Motor neuron (in vitro differentiated cells): Measurements from ENCODE around the gene PLS3. TPM values are rescaled to one million over a fixed set of nuclear protein-coding genes. Genes with fewer than 3 reads are reported as not detected.
"Not testable (repeated sequence)": the region's sequence is repeated elsewhere in the genome, so short reads cannot be mapped to it uniquely, and the experiment has no call there.

Experiments
- ATAC-seq, 8 experiments: fragments of 200-7000 bp; cut with Tn5 transposase; replicated peaks in 6 of 8; 2 replicates each; pipeline ENCODE4 v1.8.0; 2021; ENCODE audit warnings: mild to moderate bottlenecking in 8 of 8, moderate library complexity in 8 of 8
- H3K27ac ChIP-seq, 2 donors: fragments of 250-450 bp; sonication (Bioruptor Pico); 2 replicates each; pipeline ENCODE4 v1.9.0; 2021; ENCODE audit warnings: antibody characterized with exemption in 2 of 2, mild to moderate bottlenecking in 2 of 2, moderate library complexity in 1 of 2
- H3K4me1 ChIP-seq, 2 donors: fragments of 250-450 bp; sonication (Bioruptor Pico); replicated peaks in 1 of 2; 2 replicates each; pipeline ENCODE4 v1.6.1; 2021; ENCODE audit warnings: antibody characterized with exemption in 2 of 2, mild to moderate bottlenecking in 2 of 2, moderate library complexity in 1 of 2
- H3K4me3 ChIP-seq, 5 donors: fragments of 250-450 bp; sonication (Bioruptor Pico); 2 replicates each; pipeline ENCODE4 v1.9.0; 2021; ENCODE audit warnings: antibody characterized with exemption in 5 of 5, mild to moderate bottlenecking in 5 of 5, moderate library complexity in 4 of 5
- WGBS, 10 experiments: fragments of 450-650 bp; shearing (Covaris generic); methylation state at CpG; one replicate each; pipeline ENCODE4 v1.0.0; 2022; 5-methylcytosine and 5-hydroxymethylcytosine counted together
- in situ Hi-C, 9 experiments: fragments of 400-800 bp; cut with MboI; loops; one replicate each; pipeline ENCODE4 v1.15.0; 2021; ENCODE audit warnings: low sequenced_read_pairs in 9 of 9, low pct_unique_long_range_greater_than_20kb in 2 of 9; ENCODE audit not compliant: unreplicated experiment in 9 of 9
- total RNA-seq, 8 experiments: library from RNA; unstranded; fragments of 300-600 nt; gene quantifications; 2 replicates each; pipeline versions ENCODE4 v1.2.3 to v1.2.4, GENCODE V29; 2022

The PLS3 gene
- total RNA-seq, 8 experiments from 2014 or later: 18.4 to 168 (median 60.5) TPM

- 75 to 100% (median 95%) methylated on average over 1 to 5 of the region's 5 CpGs; no CpG with 5 or more reads in 7 of the 10 experiments for WGBS, 10 experiments
- in situ Hi-C loops: loop anchor here in 1 of 9 experiments (10.0 kb wide), 1 partner anchor 299 kb away; no protein-coding TSS in a partner anchor
- H3K27ac ChIP-seq, H3K4me3 ChIP-seq, ATAC-seq, H3K4me1 ChIP-seq: not testable (repeated sequence)
These were observed 72.4 kb downstream of the PLS3 start for GRCh38 chrX:115633397-115633796.

- in situ Hi-C loops: loop anchor here in 1 of 9 experiments (10.0 kb wide), 1 partner anchor 305 kb away; no protein-coding TSS in a partner anchor
- peak in 3 of 8 experiments; percentile 33 to 95 (median 44) for ATAC-seq
These were observed 78.4 kb downstream of the PLS3 start for GRCh38 chrX:115639334-115639880.

GRCh38 chrX:115642311-115642710, 81.3 kb downstream of the PLS3 start:
- no peak for ATAC-seq
- Histone ChIP-seq H3K27ac (no peak overlapping the region), H3K4me3 (no peak overlapping the region), H3K4me1 (no peaks in the 10 kb centered on the region)
- WGBS, 10 experiments: 94 to 100% (median 100%) methylated on average over 1 to 2 of the region's 2 CpGs; no CpG with 5 or more reads in 5 of the 10 experiments
- in situ Hi-C loops: loop anchor here in 2 of 9 experiments (10.0 kb wide), 1 partner anchor 308 kb away; no protein-coding TSS in a partner anchor

More at GRCh38 chrX:115639334-115639880, 78.4 kb downstream of the PLS3 start:
- Histone ChIP-seq H3K27ac (no peak overlapping the region), H3K4me3 (no peak overlapping the region), H3K4me1 (no peaks in the 10 kb centered on the region)
- 0 to 100% (median 68%) methylated on average over 1 to 5 of the region's 5 CpGs; no CpG with 5 or more reads in 3 of the 10 experiments for WGBS, 10 experiments

- Histone ChIP-seq H3K4me3 (no peak overlapping the region), H3K4me1 (no peaks in the 10 kb centered on the region), H3K27ac (no peak overlapping the region)
- 0 to 37% (median 17%) methylated on average over 1 to 5 of the region's 5 CpGs; no CpG with 5 or more reads in 4 of the 10 experiments for WGBS, 10 experiments
- ATAC-seq: peak in 1 of 8 experiments; percentile 43
- in situ Hi-C loops: loop anchor here in 2 of 9 experiments (10.0 kb wide), 1 partner anchor 308 kb away; no protein-coding TSS in a partner anchor
These were observed 82.0 kb downstream of the PLS3 start for GRCh38 chrX:115642895-115643530.

- not testable (repeated sequence) for H3K4me3 ChIP-seq, H3K27ac ChIP-seq, ATAC-seq, H3K4me1 ChIP-seq
- WGBS, 10 experiments: 67 to 100% (median 81%) methylated on average over 1 to 4 of the region's 5 CpGs; no CpG with 5 or more reads in 6 of the 10 experiments
- in situ Hi-C loops: loop anchor here in 2 of 9 experiments (10.0 kb wide), 1 partner anchor 310 kb away; no protein-coding TSS in a partner anchor
These were observed 83.4 kb downstream of the PLS3 start for GRCh38 chrX:115644397-115644796.

GRCh38 chrX:115649461-115650063, 88.6 kb downstream of the PLS3 start:
- in situ Hi-C loops: loop anchor here in 2 of 9 experiments (10.0 kb wide), 1 partner anchor 315 kb away; no protein-coding TSS in a partner anchor
- H3K4me3 ChIP-seq: no peak overlapping the region
- peak in 1 of 8 experiments; percentile 21 for ATAC-seq
- peaks cover 0 to 8% of the 10 kb centered on the region in 2 donors for H3K4me1 ChIP-seq
- WGBS, 10 experiments: 57 to 100% (median 83%) methylated on average over 2 to 5 of the region's 5 CpGs; no CpG with 5 or more reads in 2 of the 10 experiments
- H3K27ac ChIP-seq: no peak overlapping the region

GRCh38 chrX:115650449-115650848, 89.5 kb downstream of the PLS3 start:
- peaks cover 0 to 8% of the 10 kb centered on the region in 2 donors for H3K4me1 ChIP-seq
- H3K4me3 ChIP-seq: no peak overlapping the region
- in situ Hi-C loops: no loop called here
- H3K27ac ChIP-seq: peak overlapping the region in 1 of 2 donors; percentile 70
- ATAC-seq: peak in 6 of 8 experiments; percentile 34 to 68 (median 44)

- Histone ChIP-seq H3K27ac (peak overlapping the region in 1 of 2 donors; percentile 70), H3K4me3 (no peak overlapping the region), H3K4me1 (peaks cover 0 to 8% of the 10 kb centered on the region in 2 donors)
- 0% methylated on average over 1 of the region's 2 CpGs; no CpG with 5 or more reads in 8 of the 10 experiments for WGBS, 10 experiments
- ATAC-seq: peak; percentile 52 to 82 (median 72)
- in situ Hi-C loops: no loop called here
These were observed 89.9 kb downstream of the PLS3 start for GRCh38 chrX:115650916-115651315.

- WGBS, 10 experiments: 62 to 100% (median 80%) methylated on average over 1 to 5 of the region's 5 CpGs; no CpG with 5 or more reads in 7 of the 10 experiments
- ATAC-seq: no peak
- Histone ChIP-seq H3K4me1 (peaks cover 0 to 8% of the 10 kb centered on the region in 2 donors), H3K27ac (no peak overlapping the region), H3K4me3 (no peak overlapping the region)
- in situ Hi-C loops: no loop called here
These were observed 91.2 kb downstream of the PLS3 start for GRCh38 chrX:115652221-115652620.

GRCh38 chrX:115665122-115665521, 104.1 kb downstream of the PLS3 start:
- Histone ChIP-seq H3K4me3 (no peak overlapping the region), H3K4me1 (no peaks in the 10 kb centered on the region), H3K27ac (no peak overlapping the region)
- no peak for ATAC-seq
- 77% methylated on average over 3 of the region's 9 CpGs; no CpG with 5 or more reads in 9 of the 10 experiments for WGBS, 10 experiments
- in situ Hi-C loops: no loop called here

- Histone ChIP-seq H3K4me1 (peaks cover 0 to 4% of the 10 kb centered on the region in 2 donors), H3K27ac (no peak overlapping the region), H3K4me3 (no peak overlapping the region)
- 0 to 15% (median 0%) methylated on average over 2 to 7 of the region's 7 CpGs; no CpG with 5 or more reads in 5 of the 10 experiments for WGBS, 10 experiments
- peak; percentile 34 to 56 (median 44) for ATAC-seq
- in situ Hi-C loops: no loop called here
These were observed 118.5 kb downstream of the PLS3 start for GRCh38 chrX:115679460-115679859.

GRCh38 chrX:115687595-115687994, 126.6 kb downstream of the PLS3 start:
- Histone ChIP-seq H3K4me1 (no peaks in the 10 kb centered on the region), H3K27ac (no peak overlapping the region), H3K4me3 (no peak overlapping the region)
- in situ Hi-C loops: no loop called here
- peak in 1 of 8 experiments; percentile 13 for ATAC-seq
- 53 to 58% methylated on average over 2 to 3 of the region's 4 CpGs; no CpG with 5 or more reads in 8 of the 10 experiments for WGBS, 10 experiments

- no peaks in the 10 kb centered on the region for H3K4me1 ChIP-seq
- no peak overlapping the region for H3K27ac ChIP-seq
- WGBS, 10 experiments: 17 to 72% (median 40%) methylated on average over 2 to 3 of the region's 4 CpGs; no CpG with 5 or more reads in 7 of the 10 experiments
- no peak for ATAC-seq
- no peak overlapping the region for H3K4me3 ChIP-seq
- in situ Hi-C loops: no loop called here
These were observed 129.0 kb downstream of the PLS3 start for GRCh38 chrX:115689931-115690330.
